Measurements from ENCODE around the gene ARPC5.

ARPC5 gene

GRCh38 chr1:183646776-183647175, 11.2 kb upstream of the ARPC5 start:
- H3K4me3 ChIP-seq: no peak overlapping the region
- no peak overlapping the region for H3K27ac ChIP-seq
- no peak for DNase-seq
- H3K4me1 ChIP-seq: no peaks in the 10 kb centered on the region
- TF ChIP-seq CTCF (IDR thresholded peaks at IDR 0.05): no peak
- no peaks in the 10 kb centered on the region for H3K27me3 ChIP-seq
- no peaks in the 10 kb centered on the region for H3K36me3 ChIP-seq
- intact Hi-C loops (cut with DNase I; ENCODE audit: low total_unique reads): no loop called here
- H3K9me3 ChIP-seq: no peaks in the 10 kb centered on the region

- no peak for DNase-seq
- Histone ChIP-seq H3K27ac (no peak overlapping the region), H3K4me3 (no peak overlapping the region)
Observed at GRCh38 chr1:183645531-183645930, 9.9 kb upstream of the ARPC5 start.

GRCh38 chr1:183642166-183642565, 6.6 kb upstream of the ARPC5 start:
- TF ChIP-seq CTCF (IDR thresholded peaks at IDR 0.05): no peak
- Histone ChIP-seq H3K9me3 (no peaks in the 10 kb centered on the region), H3K27ac (no peak overlapping the region), H3K27me3 (no peaks in the 10 kb centered on the region), H3K36me3 (no peaks in the 10 kb centered on the region), H3K4me1 (no peaks in the 10 kb centered on the region), H3K4me3 (no peak overlapping the region)
- DNase-seq: no peak
- intact Hi-C loops (cut with DNase I; ENCODE audit: low total_unique reads): no loop called here

More at GRCh38 chr1:183645531-183645930, 9.9 kb upstream of the ARPC5 start:
- H3K36me3 ChIP-seq: no peaks in the 10 kb centered on the region
- intact Hi-C loops (cut with DNase I; ENCODE audit: low total_unique reads): no loop called here
- H3K4me1 ChIP-seq: no peaks in the 10 kb centered on the region
- no peaks in the 10 kb centered on the region for H3K27me3 ChIP-seq
- no peaks in the 10 kb centered on the region for H3K9me3 ChIP-seq
- TF ChIP-seq CTCF (IDR thresholded peaks at IDR 0.05): no peak

DNA sequence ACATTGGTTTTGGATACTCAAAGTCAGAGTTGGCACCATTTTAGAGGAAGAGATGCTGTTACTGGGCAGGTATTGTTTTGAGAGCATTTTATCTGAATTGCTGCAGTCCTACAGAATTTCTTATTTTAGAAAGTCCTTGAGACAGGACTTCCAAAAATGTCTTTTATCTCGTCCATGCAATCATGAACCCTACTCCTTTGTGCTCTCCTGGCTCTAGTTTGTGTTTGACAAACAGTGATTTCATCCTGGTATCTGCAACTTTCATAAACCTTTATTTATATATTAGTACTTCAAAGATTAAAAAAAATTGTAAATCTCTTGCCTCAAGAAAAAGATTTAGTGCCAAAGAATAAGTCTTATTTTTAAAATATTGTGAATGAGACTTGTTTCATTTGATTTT, 4.6 kb upstream of the ARPC5 start:
- Histone ChIP-seq H3K27me3 (no peaks in the 10 kb centered on the region), H3K36me3 (no peaks in the 10 kb centered on the region), H3K9me3 (no peaks in the 10 kb centered on the region), H3K4me1 (peaks cover 0 to 9% (median 3%) of the 10 kb centered on the region in 4 donors), H3K27ac (no peak overlapping the region), H3K4me3 (no peak overlapping the region)
- intact Hi-C loops (cut with DNase I; ENCODE audit: low total_unique reads): no loop called here
- TF ChIP-seq CTCF (IDR thresholded peaks at IDR 0.05): no peak
- DNase-seq: no peak

DNA sequence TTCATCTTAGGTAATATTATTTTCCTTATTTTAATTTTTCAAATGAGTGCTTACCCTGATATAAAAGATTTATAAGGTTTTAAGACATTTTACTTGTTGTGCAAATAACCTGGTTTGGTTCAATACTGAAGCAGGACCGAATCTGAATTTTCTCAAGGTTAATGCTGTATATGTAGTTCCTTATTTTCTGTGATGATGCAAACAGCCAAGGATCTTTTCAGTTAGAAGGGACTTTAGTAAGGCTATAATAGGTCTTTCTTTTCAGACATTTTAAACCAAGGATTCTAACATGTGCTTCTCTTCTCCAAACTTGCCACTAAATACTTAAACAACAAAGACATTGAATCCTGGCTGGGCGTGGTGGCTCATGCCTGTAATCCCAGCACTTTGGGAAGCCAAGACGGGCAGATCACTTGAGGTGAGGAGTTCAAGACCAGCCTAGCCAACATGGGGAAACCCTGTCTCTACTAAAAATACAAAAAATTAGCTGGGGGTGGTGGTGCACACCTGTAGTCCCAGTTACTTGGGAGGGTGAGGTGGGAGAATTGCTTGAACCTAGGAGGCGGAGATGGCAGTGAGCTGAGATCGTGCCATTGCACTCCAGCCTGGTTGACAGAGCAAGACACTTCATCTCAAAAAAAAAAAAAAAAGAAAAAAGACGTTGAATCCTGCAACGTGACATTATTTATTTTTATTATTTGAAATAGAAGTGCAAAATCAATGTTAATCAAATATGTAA, 3.2 kb upstream of the ARPC5 start:
- H3K4me3 ChIP-seq: no peak overlapping the region

More for the DNA sequence above, 3.2 kb upstream of the ARPC5 start:
- intact Hi-C loops (cut with DNase I; ENCODE audit: low total_unique reads): loop anchor here (5.0 to 10.0 kb wide), 3 partner anchors 167 to 1612 kb away; partner anchors contain the start of gene SMG7
- no peaks in the 10 kb centered on the region for H3K27me3 ChIP-seq
- no peak overlapping the region for H3K27ac ChIP-seq
- H3K9me3 ChIP-seq: no peaks in the 10 kb centered on the region
- TF ChIP-seq CTCF (IDR thresholded peaks at IDR 0.05): no peak
- H3K4me1 ChIP-seq: peaks cover 0 to 9% (median 3%) of the 10 kb centered on the region in 4 donors
- no peak for DNase-seq
- H3K36me3 ChIP-seq: no peaks in the 10 kb centered on the region

All from tibial artery (tissue), 4 donors.